B cell (primary cell): ENCODE results near the gene IL17B. TPM values are rescaled to one million over a fixed set of nuclear protein-coding genes. Genes with fewer than 3 reads are reported as not detected.

Experiments
- ATAC-seq: fragments of 200-7000 bp; cut with Tn5 transposase; one replicate; pipeline ENCODE4 v1.10.0; 2021; ENCODE audit warnings: low read depth, mild to moderate bottlenecking, moderate number of reproducible peaks, moderate library complexity
- CTCF ChIA-PET: fragments of 350-600 bp; sonication (Branson Sonifier 250); formaldehyde crosslinking; loops from one replicate; lab custom pipeline; 2021; ENCODE audit warnings: antibody characterized with exemption, inconsistent platforms; lab: Charles Lee
- POLR2A ChIA-PET: fragments of 350-600 bp; sonication (Branson Sonifier 250); formaldehyde crosslinking; loops from one replicate; lab custom pipeline; 2021; ENCODE audit warnings: antibody characterized with exemption; lab: Charles Lee
- DNase-seq: peaks from one replicate; pipeline ENCODE4 v3.0.0; 2013
- H2AFZ ChIP-seq: 2 replicates; pipeline ENCODE4 v1.6.1; 2012; ENCODE audit warnings: mild to moderate bottlenecking, low read depth, low read length; ENCODE audit not compliant: insufficient read depth, poor library complexity, severe bottlenecking
- H3K27ac ChIP-seq, 2 donors: 1 replicate in 1 of 2; 2 replicates in 1 of 2; pipeline ENCODE4 v1.5.1; 2012 to 2013; ENCODE audit warnings: low read length in 2 of 2, mild to moderate bottlenecking in 2 of 2, moderate library complexity in 1 of 2
- H3K27me3 ChIP-seq, 4 experiments: fragments of 200-600 bp in 1 of 4; sonication (generic) in 1 of 4; replicated peaks in 1 of 4; 1 replicate in 2 of 4; 2 replicates in 2 of 4; pipeline versions ENCODE4 v1.6.1 to v1.7.0; 2013 to 2016; ENCODE audit warnings: low read length in 3 of 4, mild to moderate bottlenecking in 2 of 4, mixed read lengths in 1 of 4, moderate library complexity in 1 of 4; ENCODE audit not compliant: insufficient read depth in 4 of 4, control insufficient read depth in 3 of 4; ENCODE audit errors: control extremely low read depth in 1 of 4
- H3K36me3 ChIP-seq, 2 experiments: replicated peaks in 1 of 2; 1 replicate in 1 of 2; 2 replicates in 1 of 2; pipeline versions ENCODE4 v1.6.1 to v1.7.1; 2013; ENCODE audit warnings: low read length in 1 of 2; ENCODE audit not compliant: insufficient read depth in 2 of 2, control insufficient read depth in 1 of 2; ENCODE audit errors: control extremely low read depth in 1 of 2, extremely low read depth in 1 of 2
- H3K4me1 ChIP-seq, 2 donors: fragments of 200-600 bp in 1 of 2; sonication (generic) in 1 of 2; 1 replicate in 1 of 2; 2 replicates in 1 of 2; pipeline versions ENCODE4 v1.5.1 to v1.6.1; 2013 to 2017; ENCODE audit warnings: low read length in 2 of 2; ENCODE audit not compliant: control insufficient read depth in 2 of 2, insufficient read depth in 2 of 2
- H3K4me2 ChIP-seq: replicated peaks from 2 replicates; pipeline ENCODE3; 2012; ENCODE audit warnings: mild to moderate bottlenecking, low read depth, low read length; ENCODE audit not compliant: poor library complexity, severe bottlenecking
- H3K4me3 ChIP-seq, 5 experiments: fragments of 200-600 bp in 1 of 5; sonication (generic) in 1 of 5; 1 replicate in 3 of 5; 2 replicates in 2 of 5; pipeline versions ENCODE4 v1.5.1 to v1.7.0; 2011 to 2016; ENCODE audit warnings: low read length in 4 of 5, mild to moderate bottlenecking in 4 of 5, low read depth in 2 of 5, control low read depth in 1 of 5, moderate library complexity in 1 of 5; ENCODE audit not compliant: insufficient read depth in 1 of 5; ENCODE audit errors: control extremely low read depth in 1 of 5, extremely low read depth in 1 of 5
- H3K79me2 ChIP-seq: fragments of 200-600 bp; sonication (generic); one replicate; pipeline ENCODE4 v1.6.0; 2016; ENCODE audit warnings: low read length; ENCODE audit not compliant: control insufficient read depth, insufficient read depth
- H3K9ac ChIP-seq: fragments of 200-600 bp; sonication (generic); 2 replicates; pipeline ENCODE4 v1.6.1; 2017; ENCODE audit warnings: mild to moderate bottlenecking, low read length, moderate library complexity
- H3K9me3 ChIP-seq, 3 donors: one replicate each; pipeline versions ENCODE4 v1.6.1 to v1.7.1; 2013; ENCODE audit warnings: low read length in 2 of 3; ENCODE audit not compliant: control insufficient read depth in 2 of 3, insufficient read depth in 1 of 3; ENCODE audit errors: control extremely low read depth in 1 of 3
- H4K20me1 ChIP-seq: 2 replicates; pipeline ENCODE4 v1.6.0; 2012; ENCODE audit warnings: mild to moderate bottlenecking, low read length; ENCODE audit not compliant: insufficient read depth, control insufficient read depth, poor library complexity, severe bottlenecking
- H3K27ac Mint-ChIP-seq: one replicate; pipeline ENCODE4 v1.8.0; 2021; ENCODE audit warnings: mixed read lengths
- H3K27me3 Mint-ChIP-seq: one replicate; pipeline ENCODE4 v1.8.0; 2021; ENCODE audit warnings: mixed read lengths
- H3K4me1 Mint-ChIP-seq: one replicate; pipeline ENCODE4 v1.8.0; 2021; ENCODE audit warnings: mixed read lengths
- H3K4me3 Mint-ChIP-seq: one replicate; pipeline ENCODE4 v1.8.0; 2021; ENCODE audit warnings: mixed read lengths
- H3K9me3 Mint-ChIP-seq: one replicate; pipeline ENCODE4 v1.8.0; 2022; ENCODE audit warnings: mixed read lengths; ENCODE audit not compliant: insufficient read depth
- EZH2 ChIP-seq: IDR thresholded peaks from 2 replicates; pipeline ENCODE4 v1.6.1; 2012; ENCODE audit warnings: borderline replicate concordance, low read depth, mild to moderate bottlenecking, moderate library complexity, low read length; ENCODE audit not compliant: insufficient read depth, poor library complexity, severe bottlenecking
- WGBS: methylation state at CpG from one replicate; pipeline ENCODE4 v1.1.5; 2013; ENCODE audit warnings: missing lambda C conversion rate; ENCODE audit not compliant: insufficient coverage; 5-methylcytosine and 5-hydroxymethylcytosine counted together
- intact Hi-C: fragments of 100-400 bp; cut with micrococcal nuclease; formaldehyde crosslinking; loops from one replicate; pipeline ENCODE4 v1.10.0; 2022
- polyA plus RNA-seq: library from polyadenylated mRNA; depleted of rRNA; stranded (reverse); fragments of >200 nt; gene quantifications from 2 replicates; pipeline ENCODE4 v1.2.3, GENCODE V29; 2012
- total RNA-seq, 2 donors: library from RNA; stranded (reverse); fragments of 120-200 nt in 1 of 2; gene quantifications; 1 replicate in 1 of 2; 2 replicates in 1 of 2; pipeline versions ENCODE4 v1.2.3 to v1.2.4, GENCODE V29; 2013 to 2022
- TF ChIP-seq, protein P1 (sequence below): fragments of 200-600 bp; IDR thresholded peaks from one replicate; pipeline ENCODE4 v1.8.0; 2022; ENCODE audit warnings: antibody characterized with exemption, mild to moderate bottlenecking

Gene IL17B
- total and polyA plus RNA-seq, 2 donors (not counting 1 experiment from before 2014, with no cell fraction given): not detected

DNA sequence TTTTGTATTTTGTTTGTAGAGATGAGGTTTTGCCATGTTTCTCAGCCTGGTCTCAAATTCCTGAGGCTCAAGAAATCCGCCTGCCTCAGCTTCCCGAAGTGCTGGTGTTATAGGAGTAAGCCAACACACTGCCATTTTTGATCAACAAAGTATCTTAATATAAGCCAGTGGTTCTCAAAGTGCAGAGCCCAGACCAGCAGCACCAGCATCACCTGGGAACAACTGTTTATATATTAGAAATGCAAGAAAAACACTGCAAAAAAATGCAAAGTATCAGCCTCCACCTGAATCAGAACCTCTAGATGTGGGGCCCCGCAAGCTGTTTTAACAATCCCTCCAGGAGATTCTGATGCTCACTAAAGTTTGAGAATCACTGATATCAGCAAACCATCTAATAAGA is 6.2 kb downstream of the IL17B start:
- Mint-ChIP-seq H3K9me3 (no peaks in the 10 kb centered on the region), H3K4me1 (peaks cover 5% of the 10 kb centered on the region), H3K27ac (no peak overlapping the region), H3K4me3 (no peak overlapping the region), H3K27me3 (no peaks in the 10 kb centered on the region)
- H3K4me1 ChIP-seq: no peaks in the 10 kb centered on the region
- WGBS: no CpG with 5 or more reads among the region's 3 CpGs
- intact Hi-C loops: no loop called here
- no peaks in the 10 kb centered on the region for H3K36me3 ChIP-seq
- TF ChIP-seq EZH2: no peak
- TF ChIP-seq, protein P1, sequence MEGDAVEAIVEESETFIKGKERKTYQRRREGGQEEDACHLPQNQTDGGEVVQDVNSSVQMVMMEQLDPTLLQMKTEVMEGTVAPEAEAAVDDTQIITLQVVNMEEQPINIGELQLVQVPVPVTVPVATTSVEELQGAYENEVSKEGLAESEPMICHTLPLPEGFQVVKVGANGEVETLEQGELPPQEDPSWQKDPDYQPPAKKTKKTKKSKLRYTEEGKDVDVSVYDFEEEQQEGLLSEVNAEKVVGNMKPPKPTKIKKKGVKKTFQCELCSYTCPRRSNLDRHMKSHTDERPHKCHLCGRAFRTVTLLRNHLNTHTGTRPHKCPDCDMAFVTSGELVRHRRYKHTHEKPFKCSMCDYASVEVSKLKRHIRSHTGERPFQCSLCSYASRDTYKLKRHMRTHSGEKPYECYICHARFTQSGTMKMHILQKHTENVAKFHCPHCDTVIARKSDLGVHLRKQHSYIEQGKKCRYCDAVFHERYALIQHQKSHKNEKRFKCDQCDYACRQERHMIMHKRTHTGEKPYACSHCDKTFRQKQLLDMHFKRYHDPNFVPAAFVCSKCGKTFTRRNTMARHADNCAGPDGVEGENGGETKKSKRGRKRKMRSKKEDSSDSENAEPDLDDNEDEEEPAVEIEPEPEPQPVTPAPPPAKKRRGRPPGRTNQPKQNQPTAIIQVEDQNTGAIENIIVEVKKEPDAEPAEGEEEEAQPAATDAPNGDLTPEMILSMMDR: no peak
- H4K20me1 ChIP-seq: no peaks in the 10 kb centered on the region
- no peak overlapping the region for H3K27ac ChIP-seq
- no peak overlapping the region for H3K4me3 ChIP-seq
- no peaks in the 10 kb centered on the region for H3K27me3 ChIP-seq
- DNase-seq (no peak), ATAC-seq (no peak)
- POLR2A ChIA-PET: no interaction called here
- no peak overlapping the region for H2AFZ ChIP-seq
- CTCF ChIA-PET: interaction anchor here (0.8 to 8.0 kb wide), 11 partner anchors 9 to 192 kb away, joined by 3 to 134 read pairs (median 3); partner anchors contain the start of gene PCYOX1L
- H3K4me2 ChIP-seq: no peak overlapping the region
- no peak overlapping the region for H3K9ac ChIP-seq
- no peaks in the 10 kb centered on the region for H3K79me2 ChIP-seq
- H3K9me3 ChIP-seq: no peaks in the 10 kb centered on the region

DNA sequence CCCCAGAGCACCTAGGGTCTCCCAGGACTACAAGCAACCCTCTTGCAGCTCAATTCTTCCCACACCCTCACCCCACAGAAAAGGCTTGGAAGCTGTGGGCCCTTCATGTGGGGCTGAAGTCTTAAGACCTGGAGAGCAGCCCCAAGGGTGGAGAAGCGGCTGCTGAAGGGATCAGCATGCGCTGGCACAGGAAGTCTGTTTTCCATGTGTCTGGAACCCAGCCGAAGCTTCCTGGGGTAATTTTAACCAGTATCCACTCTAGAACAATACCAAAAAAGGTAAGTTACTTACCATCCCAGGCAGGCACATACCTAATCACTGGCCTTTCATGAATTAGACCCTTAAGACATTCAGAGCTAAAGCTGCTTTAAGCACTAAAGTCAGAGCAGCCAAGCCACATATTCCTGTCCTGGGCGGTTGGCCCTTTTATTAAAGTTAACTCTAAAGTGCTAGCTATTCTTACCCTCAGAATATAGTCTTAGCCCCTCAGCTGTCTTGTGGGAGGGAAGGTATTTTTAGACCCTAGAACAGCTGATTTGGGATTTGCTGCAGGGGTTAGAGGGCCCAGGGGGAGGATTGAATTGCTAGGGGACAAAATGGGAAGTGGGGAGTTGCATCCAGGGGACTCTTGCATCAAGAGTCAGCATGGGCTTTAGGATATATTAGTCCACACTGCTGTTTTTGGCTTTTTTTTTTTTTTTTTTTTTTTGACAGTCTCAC is 6.9 kb downstream of the IL17B start:
- Histone ChIP-seq H3K27me3 (no peaks in the 10 kb centered on the region), H4K20me1 (no peaks in the 10 kb centered on the region), H3K79me2 (no peaks in the 10 kb centered on the region), H2AFZ (no peak overlapping the region), H3K9ac (no peak overlapping the region), H3K4me3 (no peak overlapping the region), H3K27ac (no peak overlapping the region), H3K4me2 (no peak overlapping the region), H3K36me3 (no peaks in the 10 kb centered on the region), H3K4me1 (peaks cover 0 to 5% of the 10 kb centered on the region in 2 donors), H3K9me3 (no peaks in the 10 kb centered on the region)
- Mint-ChIP-seq H3K4me1 (peaks cover 8% of the 10 kb centered on the region), H3K27ac (no peak overlapping the region), H3K27me3 (no peaks in the 10 kb centered on the region), H3K4me3 (no peak overlapping the region), H3K9me3 (no peaks in the 10 kb centered on the region)
- ChIA-PET POLR2A (no interaction called here), CTCF (interaction anchor here (0.8 to 8.0 kb wide), 20 partner anchors 8 to 193 kb away, joined by 3 to 134 read pairs (median 5); partner anchors contain the start of genes GRPEL2 and PCYOX1L)
- ATAC-seq (no peak), DNase-seq (no peak)
- intact Hi-C loops: no loop called here
- WGBS: 100% methylated on average over 4 of the region's 4 CpGs
- TF ChIP-seq, protein P1: no peak
- no peak for TF ChIP-seq EZH2
